Fibroblast of lung (primary cell): Measurements from ENCODE around the gene CLTCL1. TPM values are rescaled to one million over a fixed set of nuclear protein-coding genes. Genes with fewer than 3 reads are reported as not detected.

Source experiments
- DNase-seq, 2 donors: peaks; one replicate each; pipeline versions ENCODE4 v3.0.0 to v3.0.0-alpha.2; 2010; ENCODE audit warnings: low read depth in 2 of 2
- H2AFZ ChIP-seq: 2 replicates; pipeline ENCODE4 v1.5.1; 2012; ENCODE audit warnings: low read length, control low read depth, inconsistent platforms
- H3K27ac ChIP-seq: 2 replicates; pipeline ENCODE4 v1.5.1; 2011; ENCODE audit warnings: low read length, control low read depth; ENCODE audit not compliant: insufficient read depth
- H3K27me3 ChIP-seq: 2 replicates; pipeline ENCODE4 v1.5.1; 2011; ENCODE audit warnings: mild to moderate bottlenecking, low read length; ENCODE audit not compliant: control insufficient read depth, insufficient read depth
- H3K36me3 ChIP-seq: 2 replicates; pipeline ENCODE4 v1.5.1; 2011; ENCODE audit warnings: low read length; ENCODE audit not compliant: control insufficient read depth, insufficient read depth
- H3K4me1 ChIP-seq: 2 replicates; pipeline ENCODE4 v1.5.1; 2011; ENCODE audit warnings: low read length; ENCODE audit not compliant: control insufficient read depth, insufficient read depth; ENCODE audit errors: extremely low read depth
- H3K4me2 ChIP-seq: 2 replicates; pipeline ENCODE4 v1.5.1; 2011; ENCODE audit warnings: low read length, control low read depth; ENCODE audit not compliant: insufficient read depth; ENCODE audit errors: extremely low read depth
- H3K4me3 ChIP-seq, 4 experiments: fragments of 200-600 bp in 1 of 4; sonication (generic) in 1 of 4; replicated peaks in 1 of 4; 2 replicates each; pipeline ENCODE4 v1.5.1; 2011 to 2016; ENCODE audit warnings: low read length in 4 of 4, low read depth in 3 of 4, mild to moderate bottlenecking in 3 of 4, control low read depth in 2 of 4, inconsistent platforms in 1 of 4, mixed read lengths in 1 of 4; ENCODE audit not compliant: insufficient read depth in 1 of 4; ENCODE audit errors: control extremely low read depth in 1 of 4
- H3K79me2 ChIP-seq: 2 replicates; pipeline ENCODE4 v1.5.1; 2012; ENCODE audit warnings: mild to moderate bottlenecking, low read length, inconsistent platforms; ENCODE audit not compliant: control insufficient read depth, insufficient read depth
- H3K9ac ChIP-seq: 2 replicates; pipeline ENCODE4 v1.5.1; 2011; ENCODE audit warnings: mild to moderate bottlenecking, low read length, control low read depth; ENCODE audit not compliant: insufficient read depth
- H3K9me3 ChIP-seq: 2 replicates; pipeline ENCODE4 v1.5.1; 2012; ENCODE audit warnings: low read depth, low read length; ENCODE audit not compliant: control insufficient read depth, insufficient read depth
- H4K20me1 ChIP-seq: 2 replicates; pipeline ENCODE4 v1.5.1; 2011; ENCODE audit warnings: low read length; ENCODE audit not compliant: control insufficient read depth, insufficient read depth; ENCODE audit errors: extremely low read depth
- CTCF ChIP-seq, 2 donors: IDR thresholded peaks in 1 of 2; conservative IDR thresholded peaks in 1 of 2; 1 replicate in 1 of 2; 2 replicates in 1 of 2; pipeline ENCODE4 v1.5.1; 2011 to 2012; ENCODE audit warnings: low read length in 2 of 2, control low read depth in 1 of 2, inconsistent platforms in 1 of 2, low read depth in 1 of 2, mild to moderate bottlenecking in 1 of 2
- EZH2 ChIP-seq: IDR thresholded peaks from 2 replicates; pipeline ENCODE4 v1.5.1; 2012; ENCODE audit warnings: low read length, control low read depth, mild to moderate bottlenecking; ENCODE audit errors: missing control alignments
- polyA plus RNA-seq, 2 donors: library from polyadenylated mRNA; depleted of rRNA in 1 of 2; stranded (reverse) in 1 of 2; unstranded in 1 of 2; fragments of >200 nt; gene quantifications; 2 replicates each; pipeline ENCODE4 v1.2.1, GENCODE V29; 2011 to 2012; ENCODE audit warnings: missing spikeins in 1 of 2
- total RNA-seq: library from RNA; depleted of rRNA; stranded (reverse); fragments of >200 nt; gene quantifications from 2 replicates; pipeline ENCODE4 v1.2.1, GENCODE V29; 2014

Gene CLTCL1
- total and polyA plus RNA-seq, 2 donors (not counting 1 experiment from before 2014, with no cell fraction given) = 6.5 to 13.4 TPM

- Histone ChIP-seq H3K4me1 (no peaks in the 10 kb centered on the region), H3K9ac (no peak overlapping the region), H3K36me3 (no peaks in the 10 kb centered on the region), H3K9me3 (no peaks in the 10 kb centered on the region), H3K4me3 (no peak overlapping the region), H4K20me1 (no peaks in the 10 kb centered on the region), H3K79me2 (no peaks in the 10 kb centered on the region), H2AFZ (no peak overlapping the region), H3K27me3 (no peaks in the 10 kb centered on the region), H3K4me2 (no peak overlapping the region), H3K27ac (no peak overlapping the region)
- TF ChIP-seq EZH2 (no peak), CTCF (conservative IDR thresholded peaks at IDR 0.05 in 1 of 2, IDR thresholded peaks at IDR 0.05 in 1 of 2; ENCODE audit: low read depth in 1 of 2, low read length in 2 of 2) (no peak)
- DNase-seq = no peak
Measured at GRCh38 chr22:19270873-19271272, 20.6 kb downstream of the CLTCL1 start.

GRCh38 chr22:19266547-19267086 lies 24.9 kb downstream of the CLTCL1 start:
- no peaks in the 10 kb centered on the region for H3K27me3 ChIP-seq
- TF ChIP-seq EZH2 (no peak), CTCF (conservative IDR thresholded peaks at IDR 0.05 in 1 of 2, IDR thresholded peaks at IDR 0.05 in 1 of 2; ENCODE audit: low read depth in 1 of 2, low read length in 2 of 2) (no peak)
- no peaks in the 10 kb centered on the region for H3K9me3 ChIP-seq
- no peak overlapping the region for H3K27ac ChIP-seq
- H3K4me1 ChIP-seq = no peaks in the 10 kb centered on the region
- H4K20me1 ChIP-seq = no peaks in the 10 kb centered on the region
- no peak overlapping the region for H2AFZ ChIP-seq
- no peak overlapping the region for H3K4me2 ChIP-seq
- no peak overlapping the region for H3K9ac ChIP-seq
- H3K36me3 ChIP-seq = no peaks in the 10 kb centered on the region
- no peak overlapping the region for H3K4me3 ChIP-seq
- DNase-seq = no peak
- no peaks in the 10 kb centered on the region for H3K79me2 ChIP-seq

- no peak overlapping the region for H3K4me2 ChIP-seq
- no peak overlapping the region for H3K27ac ChIP-seq
- no peaks in the 10 kb centered on the region for H3K9me3 ChIP-seq
- H3K4me3 ChIP-seq = no peak overlapping the region
- no peaks in the 10 kb centered on the region for H4K20me1 ChIP-seq
- H3K79me2 ChIP-seq = no peaks in the 10 kb centered on the region
- H3K4me1 ChIP-seq = no peaks in the 10 kb centered on the region
- no peak overlapping the region for H2AFZ ChIP-seq
- no peak for TF ChIP-seq EZH2
- no peak for TF ChIP-seq CTCF (conservative IDR thresholded peaks at IDR 0.05 in 1 of 2, IDR thresholded peaks at IDR 0.05 in 1 of 2; ENCODE audit: low read depth in 1 of 2, low read length in 2 of 2)
- no peaks in the 10 kb centered on the region for H3K36me3 ChIP-seq
- DNase-seq = no peak
- no peak overlapping the region for H3K9ac ChIP-seq
- no peaks in the 10 kb centered on the region for H3K27me3 ChIP-seq
Measured at GRCh38 chr22:19265779-19266178, 25.7 kb downstream of the CLTCL1 start.
